Thyroid gland (tissue), 4 donors: ENCODE data around the gene RBM22. TPM values are rescaled to one million over a fixed set of nuclear protein-coding genes. Genes with fewer than 3 reads are reported as not detected.

Experiments used
- DNase-seq, 2 donors: peaks; one replicate each; pipeline ENCODE4 v3.0.0-alpha.2; 2019
- H3K27ac ChIP-seq, 3 donors: fragments of 200-600 bp; sonication (generic); 1 replicate in 2 of 3; 2 replicates in 1 of 3; pipeline ENCODE4 v1.5.1; 2016 to 2019; ENCODE audit warnings: mild to moderate bottlenecking in 1 of 3, moderate library complexity in 1 of 3
- H3K27me3 ChIP-seq: fragments of 200-600 bp; sonication (generic); one replicate; pipeline ENCODE4 v1.5.1; 2019
- H3K36me3 ChIP-seq, 2 donors: fragments of 200-600 bp; sonication (generic); one replicate each; pipeline ENCODE4 v1.5.1; 2016 to 2019
- H3K4me1 ChIP-seq, 2 donors: fragments of 200-600 bp; sonication (generic); one replicate each; pipeline ENCODE4 v1.5.1; 2017 to 2019
- H3K4me3 ChIP-seq, 3 donors: fragments of 200-600 bp; sonication (generic); replicated peaks in 1 of 3; 1 replicate in 2 of 3; 2 replicates in 1 of 3; pipeline ENCODE4 v1.5.1; 2016; ENCODE audit warnings: mild to moderate bottlenecking in 1 of 3
- H3K9me3 ChIP-seq: fragments of 200-600 bp; sonication (generic); one replicate; pipeline ENCODE4 v1.5.1; 2017
- POLR2A ChIP-seq, 2 donors: fragments of 450-650 bp; IDR thresholded peaks; one replicate each; pipeline ENCODE4 v1.6.1; 2017; ENCODE audit warnings: antibody characterized with exemption in 2 of 2, mild to moderate bottlenecking in 2 of 2, moderate library complexity in 1 of 2
- WGBS, 2 donors: methylation state at CpG; one replicate each; pipeline ENCODE4 v1.1.5; 2017; 5-methylcytosine and 5-hydroxymethylcytosine counted together
- intact Hi-C: fragments of 100-400 bp; cut with DNase I; formaldehyde crosslinking; loops from one replicate; pipeline ENCODE4 v1.15.1; 2023
- total RNA-seq, 4 donors: library from RNA; depleted of rRNA; stranded (reverse); fragments of >200 nt; gene quantifications; one replicate each; pipeline ENCODE4 v1.2.3, GENCODE V29; 2016
- TF ChIP-seq, protein P1 (sequence below), 6 experiments: fragments of 200-600 bp in 3 of 6; fragments of 450-650 bp in 3 of 6; sonication (generic) in 3 of 6; IDR thresholded peaks; one replicate each; pipeline ENCODE4 v1.5.1; 2016 to 2019; ENCODE audit warnings: antibody characterized with exemption in 6 of 6, mild to moderate bottlenecking in 2 of 6, inconsistent platforms in 1 of 6, moderate library complexity in 1 of 6

The RBM22 gene
- total RNA-seq, 4 donors from 2014 or later: 39.1 to 47.2 (median 42.9) TPM

DNA sequence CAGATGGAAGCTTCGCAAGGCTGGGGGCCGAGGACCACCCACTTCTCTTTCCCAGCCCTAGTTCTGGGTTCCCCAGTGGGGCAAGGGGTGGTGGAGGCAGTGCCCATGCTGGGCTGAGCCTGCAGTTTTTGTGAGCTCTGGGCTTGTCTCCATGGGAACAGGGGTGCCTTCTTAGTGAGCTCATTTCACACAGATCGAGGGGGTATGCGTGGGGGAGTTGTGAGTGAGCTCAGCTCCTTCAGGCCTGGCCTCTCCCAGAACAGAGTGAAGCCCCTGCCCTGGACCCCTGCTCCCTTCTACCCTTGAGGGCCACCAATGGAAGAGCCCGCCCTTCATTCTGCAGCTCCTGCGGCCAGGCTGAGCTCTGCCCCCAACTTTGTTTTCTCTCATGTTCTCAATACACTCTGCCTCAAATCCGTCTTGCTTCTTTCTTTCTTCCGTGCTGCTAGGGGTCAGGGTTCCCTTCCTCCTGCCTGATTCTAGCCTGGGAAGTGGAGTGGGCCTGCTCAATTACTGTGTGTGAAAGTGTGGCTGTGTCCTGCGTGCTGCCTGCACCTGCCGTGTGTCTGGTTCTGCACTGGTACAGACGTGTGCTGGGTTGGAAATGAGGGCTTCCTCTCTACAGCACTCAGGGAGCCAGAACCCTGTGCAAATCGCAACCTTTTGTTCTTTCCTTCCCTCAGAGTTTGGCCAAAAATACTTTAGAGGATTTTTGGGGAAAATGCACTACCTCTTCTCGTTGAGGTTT, 48.8 kb downstream of the RBM22 start:
- 73 to 77% methylated on average over 12 of the region's 13 CpGs for WGBS, 2 donors
- peaks cover 10 to 31% of the 10 kb centered on the region in 2 donors for H3K4me1 ChIP-seq
- H3K9me3 ChIP-seq: no peaks in the 10 kb centered on the region
- H3K36me3 ChIP-seq: peaks cover 5 to 14% of the 10 kb centered on the region in 2 donors
- TF ChIP-seq, protein P1, sequence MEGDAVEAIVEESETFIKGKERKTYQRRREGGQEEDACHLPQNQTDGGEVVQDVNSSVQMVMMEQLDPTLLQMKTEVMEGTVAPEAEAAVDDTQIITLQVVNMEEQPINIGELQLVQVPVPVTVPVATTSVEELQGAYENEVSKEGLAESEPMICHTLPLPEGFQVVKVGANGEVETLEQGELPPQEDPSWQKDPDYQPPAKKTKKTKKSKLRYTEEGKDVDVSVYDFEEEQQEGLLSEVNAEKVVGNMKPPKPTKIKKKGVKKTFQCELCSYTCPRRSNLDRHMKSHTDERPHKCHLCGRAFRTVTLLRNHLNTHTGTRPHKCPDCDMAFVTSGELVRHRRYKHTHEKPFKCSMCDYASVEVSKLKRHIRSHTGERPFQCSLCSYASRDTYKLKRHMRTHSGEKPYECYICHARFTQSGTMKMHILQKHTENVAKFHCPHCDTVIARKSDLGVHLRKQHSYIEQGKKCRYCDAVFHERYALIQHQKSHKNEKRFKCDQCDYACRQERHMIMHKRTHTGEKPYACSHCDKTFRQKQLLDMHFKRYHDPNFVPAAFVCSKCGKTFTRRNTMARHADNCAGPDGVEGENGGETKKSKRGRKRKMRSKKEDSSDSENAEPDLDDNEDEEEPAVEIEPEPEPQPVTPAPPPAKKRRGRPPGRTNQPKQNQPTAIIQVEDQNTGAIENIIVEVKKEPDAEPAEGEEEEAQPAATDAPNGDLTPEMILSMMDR (IDR thresholded peaks at IDR 0.05): no peak
- TF ChIP-seq POLR2A (IDR thresholded peaks at IDR 0.05): no peak
- no peak for DNase-seq
- peak overlapping the region in 1 of 3 donors; percentile 23 for H3K27ac ChIP-seq
- H3K4me3 ChIP-seq: no peak overlapping the region
- no peaks in the 10 kb centered on the region for H3K27me3 ChIP-seq
- intact Hi-C loops: loop anchor here (5.0 kb wide), 1 partner anchor 80 kb away; no protein-coding TSS in a partner anchor

DNA sequence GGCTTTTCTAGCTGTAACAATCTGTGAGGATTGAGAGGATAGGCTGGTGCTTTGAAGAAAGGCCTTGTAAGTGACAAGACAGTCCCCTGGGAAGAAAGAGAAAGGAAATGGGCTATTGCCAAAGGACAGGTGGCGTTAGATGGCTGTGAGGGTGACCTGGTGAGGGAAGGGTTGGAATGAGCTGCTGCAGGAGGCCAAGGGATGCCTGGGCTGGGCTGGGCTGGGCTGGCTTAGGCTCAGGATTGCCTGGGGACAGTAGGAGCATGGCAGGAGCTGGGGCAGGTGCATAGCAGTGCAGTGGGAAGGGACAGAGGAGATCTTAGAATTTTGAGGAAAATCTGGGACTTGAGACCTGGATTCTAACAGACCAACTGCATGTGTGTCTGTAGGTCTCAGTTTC, 49.5 kb downstream of the RBM22 start:
- H3K36me3 ChIP-seq: peaks cover 5 to 14% of the 10 kb centered on the region in 2 donors
- no peaks in the 10 kb centered on the region for H3K27me3 ChIP-seq
- no peaks in the 10 kb centered on the region for H3K9me3 ChIP-seq
- TF ChIP-seq POLR2A (IDR thresholded peaks at IDR 0.05): no peak
- TF ChIP-seq, protein P1 (IDR thresholded peaks at IDR 0.05): no peak
- WGBS, 2 donors: 69 to 84% methylated on average over 1 of the region's 1 CpG
- H3K4me1 ChIP-seq: peaks cover 10 to 26% of the 10 kb centered on the region in 2 donors
- intact Hi-C loops: loop anchor here (5.0 kb wide), 1 partner anchor 79 kb away; no protein-coding TSS in a partner anchor
- H3K27ac ChIP-seq: no peak overlapping the region
- no peak overlapping the region for H3K4me3 ChIP-seq
- DNase-seq: no peak

DNA sequence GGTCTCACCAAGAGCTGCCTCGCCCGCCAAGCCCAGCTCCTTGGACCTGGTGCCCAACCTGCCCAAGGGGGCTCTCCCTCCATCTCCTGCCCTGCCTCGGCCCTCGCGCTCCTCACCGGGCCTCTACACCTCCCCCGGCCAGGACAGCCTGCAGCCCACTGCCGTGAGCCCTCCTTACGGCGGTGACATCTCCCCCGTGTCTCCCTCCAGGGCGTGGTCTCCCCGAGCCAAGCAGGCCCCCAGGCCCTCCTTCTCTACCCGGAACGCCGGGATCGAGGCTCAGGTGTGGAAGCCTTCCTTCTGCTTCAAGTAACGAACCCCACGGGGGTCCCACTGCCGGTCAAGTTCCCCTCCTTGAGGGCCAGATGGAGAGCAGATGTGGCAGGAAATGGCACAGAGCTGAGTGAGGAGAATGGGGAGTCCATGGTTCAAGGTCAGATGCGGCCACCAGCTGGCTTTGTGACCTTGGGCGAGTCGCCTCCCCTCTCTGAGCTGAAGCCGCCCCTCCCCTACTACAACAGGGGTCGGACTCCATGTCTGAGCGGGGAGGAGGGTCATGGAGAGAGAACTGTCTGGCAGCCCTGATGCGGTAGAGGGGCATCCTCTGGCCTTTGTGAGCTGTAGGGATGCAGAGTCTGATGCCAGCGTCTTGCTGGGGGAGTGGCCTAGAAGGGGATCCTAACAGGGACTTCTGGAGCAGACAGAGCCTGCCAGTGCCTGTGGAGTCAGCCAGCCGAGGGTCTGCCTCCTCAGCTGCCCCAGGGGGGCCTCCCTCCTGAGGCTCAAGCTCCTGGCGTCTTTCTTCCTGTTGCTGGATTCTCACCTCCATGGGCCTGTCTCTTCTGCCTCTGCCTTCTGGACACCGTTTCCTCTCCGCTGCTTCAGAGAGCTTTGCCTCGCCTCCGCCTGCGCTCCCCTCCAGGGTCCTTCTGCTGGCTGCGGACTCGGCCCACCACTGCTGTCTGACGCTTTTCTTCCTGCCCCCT, 50.5 kb downstream of the RBM22 start:
- intact Hi-C loops: loop anchor here (5.0 kb wide), 1 partner anchor 78 kb away; no protein-coding TSS in a partner anchor
- 89 to 92% methylated on average over 33 to 36 of the region's 38 CpGs for WGBS, 2 donors
- Histone ChIP-seq H3K4me1 (peaks cover 7 to 22% of the 10 kb centered on the region in 2 donors), H3K27ac (no peak overlapping the region), H3K36me3 (peaks cover 5 to 14% of the 10 kb centered on the region in 2 donors), H3K27me3 (no peaks in the 10 kb centered on the region), H3K4me3 (no peak overlapping the region), H3K9me3 (no peaks in the 10 kb centered on the region)
- DNase-seq: no peak
- TF ChIP-seq, protein P1 (IDR thresholded peaks at IDR 0.05): no peak
- TF ChIP-seq POLR2A (IDR thresholded peaks at IDR 0.05): no peak

DNA sequence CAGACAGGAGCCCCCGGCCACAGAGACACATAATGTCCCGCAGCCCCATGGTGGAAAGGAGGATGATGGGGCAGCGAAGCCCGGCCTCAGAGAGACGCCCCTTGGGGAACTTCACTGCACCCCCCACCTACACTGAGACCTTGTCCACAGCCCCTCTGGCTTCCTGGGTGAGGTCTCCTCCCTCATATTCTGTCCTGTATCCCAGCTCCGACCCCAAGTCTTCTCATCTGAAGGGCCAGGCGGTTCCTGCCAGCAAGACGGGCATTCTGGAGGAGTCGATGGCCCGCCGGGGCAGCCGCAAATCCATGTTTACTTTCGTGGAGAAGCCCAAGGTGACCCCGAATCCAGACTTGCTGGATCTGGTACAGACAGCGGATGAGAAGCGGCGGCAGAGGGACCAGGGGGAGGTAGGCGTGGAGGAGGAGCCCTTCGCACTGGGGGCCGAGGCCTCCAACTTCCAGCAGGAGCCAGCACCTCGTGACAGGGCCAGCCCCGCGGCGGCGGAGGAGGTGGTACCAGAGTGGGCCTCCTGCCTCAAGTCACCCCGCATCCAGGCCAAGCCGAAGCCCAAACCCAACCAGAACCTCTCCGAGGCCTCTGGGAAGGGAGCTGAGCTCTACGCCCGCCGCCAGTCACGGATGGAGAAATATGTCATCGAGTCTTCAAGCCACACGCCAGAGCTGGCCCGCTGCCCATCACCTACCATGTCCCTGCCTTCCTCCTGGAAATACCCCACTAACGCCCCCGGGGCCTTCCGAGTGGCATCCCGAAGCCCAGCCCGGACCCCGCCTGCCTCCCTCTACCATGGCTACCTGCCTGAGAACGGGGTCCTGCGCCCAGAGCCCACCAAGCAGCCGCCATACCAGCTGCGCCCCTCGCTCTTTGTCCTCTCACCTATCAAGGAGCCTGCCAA, 51.5 kb downstream of the RBM22 start:
- H3K27ac ChIP-seq: no peak overlapping the region
- TF ChIP-seq, protein P1 (IDR thresholded peaks at IDR 0.05): no peak
- no peak for TF ChIP-seq POLR2A (IDR thresholded peaks at IDR 0.05)
- WGBS, 2 donors: 94 to 95% methylated on average over 36 of the region's 46 CpGs
- no peak overlapping the region for H3K4me3 ChIP-seq
- no peaks in the 10 kb centered on the region for H3K27me3 ChIP-seq
- H3K36me3 ChIP-seq: peaks cover 5 to 14% of the 10 kb centered on the region in 2 donors
- H3K4me1 ChIP-seq: peaks cover 11 to 31% of the 10 kb centered on the region in 2 donors
- intact Hi-C loops: loop anchor here (5.0 kb wide), 1 partner anchor 77 kb away; no protein-coding TSS in a partner anchor
- DNase-seq: no peak
- no peaks in the 10 kb centered on the region for H3K9me3 ChIP-seq
